PC-3 (cell line): ENCODE data around the gene SEMA4A. TPM values are rescaled to one million over a fixed set of nuclear protein-coding genes. Genes with fewer than 3 reads are reported as not detected.
"Not testable (repeated sequence)": the region's sequence is repeated elsewhere in the genome, so short reads cannot be mapped to it uniquely, and the experiment has no call there.

Experiments
- ATAC-seq: fragments of 200-7000 bp; cut with Tn5 transposase; 2 replicates; pipeline ENCODE4 v1.9.1; 2020; ENCODE audit warnings: mild to moderate bottlenecking, moderate library complexity
- BruUV-seq: library from RNA; stranded (reverse); fragments of 400-500 nt; replicated peaks from 2 replicates; lab custom pipeline; 2021; lab: Mats Ljungman, UMichigan
- CTCF ChIA-PET: fragments of 300-600 bp; sonication (Branson Sonifier 250); formaldehyde crosslinking; loops from one replicate; lab custom pipeline; 2022; ENCODE audit warnings: antibody characterized with exemption; lab: Charles Lee
- POLR2A ChIA-PET: fragments of 300-600 bp; sonication (Branson Sonifier 250); formaldehyde crosslinking; loops from one replicate; lab custom pipeline; 2022; ENCODE audit warnings: antibody characterized with exemption; ENCODE audit not compliant: unreplicated experiment; lab: Charles Lee
- DNase-seq: peaks from one replicate; pipeline ENCODE4 v3.0.0-alpha.2; 2015
- H2AFZ ChIP-seq: fragments of 300-600 bp; sonication (generic); 2 replicates; pipeline ENCODE4 v1.6.0; 2016; ENCODE audit warnings: antibody characterized with exemption, low read length
- H3F3A ChIP-seq: fragments of 300-600 bp; sonication (generic); one replicate; pipeline ENCODE4 v1.6.0; 2017; ENCODE audit warnings: antibody characterized with exemption, low read length, control low read depth, mild to moderate bottlenecking; ENCODE audit not compliant: unreplicated experiment
- H3K27ac ChIP-seq: fragments of 300-600 bp; sonication (generic); 2 replicates; pipeline ENCODE4 v1.5.1; 2016; ENCODE audit warnings: mild to moderate bottlenecking, low read length
- H3K27me3 ChIP-seq: fragments of 300-600 bp; sonication (generic); 2 replicates; pipeline ENCODE4 v1.6.1; 2016; ENCODE audit warnings: low read length, mixed read lengths
- H3K36me3 ChIP-seq: fragments of 300-600 bp; sonication (generic); 2 replicates; pipeline ENCODE4 v1.6.1; 2016; ENCODE audit warnings: low read depth, mixed run types, low read length, mixed read lengths
- H3K4me1 ChIP-seq: fragments of 300-600 bp; sonication (generic); 2 replicates; pipeline ENCODE4 v1.5.1; 2016; ENCODE audit warnings: low read length; ENCODE audit not compliant: insufficient read depth
- H3K4me2 ChIP-seq: fragments of 300-600 bp; sonication (generic); 2 replicates; pipeline ENCODE4 v1.6.0; 2016; ENCODE audit warnings: low read length
- H3K4me3 ChIP-seq: fragments of 300-600 bp; sonication (generic); 2 replicates; pipeline ENCODE4 v1.5.1; 2016; ENCODE audit warnings: mild to moderate bottlenecking, low read length, mixed read lengths
- H3K79me2 ChIP-seq: fragments of 300-600 bp; sonication (generic); 2 replicates; pipeline ENCODE4 v1.6.1; 2017; ENCODE audit warnings: low read length, mixed read lengths
- H3K9ac ChIP-seq: fragments of 300-600 bp; sonication (generic); 2 replicates; pipeline ENCODE4 v1.6.0; 2016; ENCODE audit warnings: mild to moderate bottlenecking, low read length
- H3K9me2 ChIP-seq: fragments of 300-600 bp; sonication (generic); replicated peaks from 2 replicates; pipeline ENCODE4 v1.6.1; 2016; ENCODE audit warnings: mixed run types, low read length, mixed read lengths
- H3K9me3 ChIP-seq: fragments of 300-600 bp; sonication (generic); 2 replicates; pipeline ENCODE4 v1.6.1; 2016; ENCODE audit warnings: low read length, mixed read lengths
- H4K20me1 ChIP-seq: fragments of 300-600 bp; sonication (generic); 2 replicates; pipeline ENCODE4 v1.6.1; 2016; ENCODE audit warnings: low read length, mixed read lengths
- CTCF ChIP-seq: fragments of 300-600 bp; sonication (generic); conservative IDR thresholded peaks from 2 replicates; pipeline ENCODE4 v1.5.1; 2017; ENCODE audit warnings: antibody characterized with exemption, low read depth, mild to moderate bottlenecking, low read length
- EZH2 ChIP-seq: fragments of 300-600 bp; sonication (generic); IDR thresholded peaks from one replicate; pipeline ENCODE4 v1.6.1; 2017; ENCODE audit warnings: antibody characterized with exemption, mild to moderate bottlenecking, low read length; ENCODE audit not compliant: unreplicated experiment
- EZH2phosphoT487 ChIP-seq: fragments of 300-600 bp; sonication (generic); IDR thresholded peaks from 2 replicates; pipeline ENCODE4 v1.6.1; 2018; ENCODE audit warnings: mild to moderate bottlenecking, antibody characterized with exemption, low read length, borderline replicate concordance
- intact Hi-C: fragments of 100-400 bp; cut with micrococcal nuclease; formaldehyde crosslinking; loops from 2 replicates; pipeline ENCODE4 v1.9.0; 2023
- total RNA-seq: library from RNA; depleted of rRNA; stranded (reverse); fragments of >200 nt; gene quantifications from 2 replicates; pipeline ENCODE4 v1.2.3, GENCODE V29; 2014

The SEMA4A gene
- total RNA-seq, 1 experiment from 2014 or later = 5.8 TPM

- ATAC-seq = no peak
- CTCF ChIA-PET = no interaction called here
- intact Hi-C loops = no loop called here
These were observed 23.3 kb downstream of the SEMA4A start for GRCh38 chr1:156176610-156177210.

GRCh38 chr1:156177919-156178654 is 24.7 kb downstream of the SEMA4A start:
- Histone ChIP-seq H3K27ac (no peak overlapping the region), H2AFZ (no peak overlapping the region), H3K4me1 (no peaks in the 10 kb centered on the region), H3K9ac (no peak overlapping the region), H3K4me2 (no peak overlapping the region), H3K36me3 (no peaks in the 10 kb centered on the region), H3F3A (no peaks in the 10 kb centered on the region), H3K9me3 (no peaks in the 10 kb centered on the region), H3K27me3 (no peaks in the 10 kb centered on the region), H3K9me2 (no peaks in the 10 kb centered on the region), H3K4me3 (no peak overlapping the region), H3K79me2 (no peaks in the 10 kb centered on the region), H4K20me1 (no peaks in the 10 kb centered on the region)
- ATAC-seq = no peak
- POLR2A ChIA-PET = no interaction called here
- TF ChIP-seq EZH2 = no peak
- no peak for TF ChIP-seq CTCF
- no peak for TF ChIP-seq EZH2phosphoT487
- BruUV-seq = no TSS peak
- intact Hi-C loops = no loop called here
- CTCF ChIA-PET = no interaction called here
- DNase-seq = no peak

More at GRCh38 chr1:156176610-156177210, 23.3 kb downstream of the SEMA4A start:
- H3K9me3 ChIP-seq = no peaks in the 10 kb centered on the region
- POLR2A ChIA-PET = no interaction called here
- H3K4me1 ChIP-seq = no peaks in the 10 kb centered on the region
- H2AFZ ChIP-seq = no peak overlapping the region
- H4K20me1 ChIP-seq = no peaks in the 10 kb centered on the region
- H3K79me2 ChIP-seq = no peaks in the 10 kb centered on the region
- no TSS peak for BruUV-seq
- H3K4me3 ChIP-seq = no peak overlapping the region
- no peak overlapping the region for H3K27ac ChIP-seq
- no peak overlapping the region for H3K4me2 ChIP-seq
- no peaks in the 10 kb centered on the region for H3K36me3 ChIP-seq
- no peaks in the 10 kb centered on the region for H3K27me3 ChIP-seq
- TF ChIP-seq EZH2phosphoT487 (no peak), EZH2 (no peak), CTCF (no peak)
- DNase-seq = no peak
- H3K9ac ChIP-seq = no peak overlapping the region
- H3K9me2 ChIP-seq = no peaks in the 10 kb centered on the region
- no peaks in the 10 kb centered on the region for H3F3A ChIP-seq

- ChIA-PET POLR2A (no interaction called here), CTCF (interaction anchor here (0.6 kb wide), 1 partner anchor 265 kb away, joined by 3 read pairs; no protein-coding TSS in a partner anchor)
- Histone ChIP-seq H3K36me3 (no peaks in the 10 kb centered on the region), H3K4me3 (no peak overlapping the region), H3K9ac (no peak overlapping the region), H3K4me1 (no peaks in the 10 kb centered on the region), H3K9me3 (no peaks in the 10 kb centered on the region), H3K79me2 (no peaks in the 10 kb centered on the region), H2AFZ (no peak overlapping the region), H3F3A (no peaks in the 10 kb centered on the region), H4K20me1 (no peaks in the 10 kb centered on the region), H3K9me2 (no peaks in the 10 kb centered on the region), H3K4me2 (no peak overlapping the region), H3K27ac (no peak overlapping the region), H3K27me3 (no peaks in the 10 kb centered on the region)
- TF ChIP-seq CTCF = no peak
- TF ChIP-seq EZH2phosphoT487 = no peak
- no peak for TF ChIP-seq EZH2
- no peak for ATAC-seq
- DNase-seq = no peak
- intact Hi-C loops = no loop called here
- no TSS peak for BruUV-seq
These were observed 27.1 kb downstream of the SEMA4A start for GRCh38 chr1:156180471-156180870.

- H3K9me3 ChIP-seq, H3F3A ChIP-seq, H3K79me2 ChIP-seq, POLR2A ChIA-PET, H3K4me2 ChIP-seq, CTCF ChIA-PET, H3K4me3 ChIP-seq, H3K36me3 ChIP-seq, H3K27ac ChIP-seq, H2AFZ ChIP-seq, H3K9me2 ChIP-seq, intact Hi-C loops, H4K20me1 ChIP-seq, H3K27me3 ChIP-seq, H3K9ac ChIP-seq, H3K4me1 ChIP-seq, BruUV-seq, DNase-seq, ATAC-seq: not testable (repeated sequence)
These were observed 28.1 kb downstream of the SEMA4A start for GRCh38 chr1:156181391-156181924.
